ENCODE results near the gene KPRP. TPM values are rescaled to one million over a fixed set of nuclear protein-coding genes. Genes with fewer than 3 reads are reported as not detected.

Gene KPRP
- total RNA-seq (2022; extraction: Qiagen RNA extraction) = not detected in 5 replicates

GRCh38 chr1:152757747-152758146 lies at the start of gene KPRP:
TSS of gene KPRP (plus strand) at chr1:152758025. CDS start at chr1:152759589, 1,564 bp downstream.

GRCh38 chr1:152774875-152775274 lies 17.1 kb downstream of the KPRP start, which contains the start of gene LCE1F:
TSS of gene LCE1F (plus strand) at chr1:152775140. CDS start at chr1:152776372, 1,232 bp downstream.

GRCh38 chr1:152786077-152786476 lies 28.3 kb downstream of the KPRP start, which contains the start of gene LCE1E:
TSS of gene LCE1E (plus strand) at chr1:152786257. CDS start at chr1:152787300, 1,043 bp downstream.

GRCh38 chr1:152796421-152796820 lies 38.6 kb downstream of the KPRP start, which contains the start of gene LCE1D:
TSS of gene LCE1D (plus strand) at chr1:152796721. CDS start at chr1:152797795, 1,074 bp downstream.

GRCh38 chr1:152806576-152806975 lies 48.8 kb downstream of the KPRP start, which contains the start of gene LCE1C:
TSS of gene LCE1C (minus strand) at chr1:152806651. CDS start at chr1:152805478, 1,173 bp downstream.

Other genes starting within 250 kb of the KPRP start
- gene LCE5A, start 247.2 kb upstream of the KPRP start, total RNA-seq (2022; extraction: Qiagen RNA extraction) = not detected in 5 replicates
- 0.26 to 0.75 TPM (median 0.74 TPM) in 3 of 5 replicates, not detected in the others for gene CRCT1, start 243.5 kb upstream of the KPRP start, total RNA-seq (2022; extraction: Qiagen RNA extraction)
- 0.30 to 0.54 TPM in 2 of 5 replicates, not detected in the others for gene LCE3E, start 191.2 kb upstream of the KPRP start, total RNA-seq (2022; extraction: Qiagen RNA extraction)
- 1.7 to 2.7 TPM (median 2.3 TPM) in 5 replicates for gene LCE3D, start 177.5 kb upstream of the KPRP start, total RNA-seq (2022; extraction: Qiagen RNA extraction)
- gene LCE3C, start 157.8 kb upstream of the KPRP start, total RNA-seq (2022; extraction: Qiagen RNA extraction) = not detected in 5 replicates
- gene LCE3B, start 144.2 kb upstream of the KPRP start, total RNA-seq (2022; extraction: Qiagen RNA extraction) = not detected in 5 replicates
- not detected in 5 replicates for gene LCE3A, start 134.9 kb upstream of the KPRP start, total RNA-seq (2022; extraction: Qiagen RNA extraction)
- not detected in 5 replicates for gene LCE2D, start 94.6 kb upstream of the KPRP start, total RNA-seq (2022; extraction: Qiagen RNA extraction)
- gene LCE2C, start 82.7 kb upstream of the KPRP start, total RNA-seq (2022; extraction: Qiagen RNA extraction) = not detected in 5 replicates
- not detected in 5 replicates for gene LCE2B, start 71.9 kb upstream of the KPRP start, total RNA-seq (2022; extraction: Qiagen RNA extraction)
- not detected in 5 replicates for gene LCE2A, start 59.7 kb upstream of the KPRP start, total RNA-seq (2022; extraction: Qiagen RNA extraction)
- not detected in 5 replicates for gene LCE4A, start 49.9 kb upstream of the KPRP start, total RNA-seq (2022; extraction: Qiagen RNA extraction)
- not detected in 5 replicates for gene LCE1F, start 17.1 kb downstream of the KPRP start, total RNA-seq (2022; extraction: Qiagen RNA extraction)
- 0.18 TPM in 1 of 5 replicates, not detected in the others for gene LCE1E, start 28.2 kb downstream of the KPRP start, total RNA-seq (2022; extraction: Qiagen RNA extraction)
- not detected in 5 replicates for gene LCE1D, start 38.7 kb downstream of the KPRP start, total RNA-seq (2022; extraction: Qiagen RNA extraction)
- gene LCE1C, start 48.6 kb downstream of the KPRP start, total RNA-seq (2022; extraction: Qiagen RNA extraction) = not detected in 5 replicates
- gene LCE1B, start 53.9 kb downstream of the KPRP start, total RNA-seq (2022; extraction: Qiagen RNA extraction) = not detected in 5 replicates
- gene LCE1A, start 69.4 kb downstream of the KPRP start, total RNA-seq (2022; extraction: Qiagen RNA extraction) = not detected in 5 replicates
- not detected in 5 replicates for gene LCE6A, start 84.8 kb downstream of the KPRP start, total RNA-seq (2022; extraction: Qiagen RNA extraction)
- gene LCE7A, start 102.0 kb downstream of the KPRP start, total RNA-seq (2022; extraction: Qiagen RNA extraction) = not detected in 5 replicates
- not detected in 5 replicates for gene SMCP, start 120.3 kb downstream of the KPRP start, total RNA-seq (2022; extraction: Qiagen RNA extraction)
- gene IVL, start 150.5 kb downstream of the KPRP start, total RNA-seq (2022; extraction: Qiagen RNA extraction) = 0.06 to 0.13 TPM (median 0.10 TPM) in 3 of 5 replicates, not detected in the others
- gene SPRR5, start 189.2 kb downstream of the KPRP start, total RNA-seq (2022; extraction: Qiagen RNA extraction) = not detected in 5 replicates
- not detected in 5 replicates for gene SPRR4, start 212.6 kb downstream of the KPRP start, total RNA-seq (2022; extraction: Qiagen RNA extraction)
- gene SPRR1A, start 226.1 kb downstream of the KPRP start, total RNA-seq (2022; extraction: Qiagen RNA extraction) = not detected in 5 replicates
- not detected in 5 replicates for gene SPRR3, start 243.7 kb downstream of the KPRP start, total RNA-seq (2022; extraction: Qiagen RNA extraction)